IMR-90 (cell line): ENCODE measurements around the gene SORBS1. TPM values are rescaled to one million over a fixed set of nuclear protein-coding genes. Genes with fewer than 3 reads are reported as not detected.

Experiments used
- ATAC-seq: fragments of 200-7000 bp; cut with Tn5 transposase; 2 replicates; pipeline ENCODE4 v1.9.1; 2020; ENCODE audit warnings: low read depth, mild to moderate bottlenecking, moderate library complexity
- BruUV-seq: library from RNA; stranded (reverse); fragments of 400-500 nt; replicated peaks from 2 replicates; lab custom pipeline; 2021; lab: Mats Ljungman, UMichigan
- CTCF ChIA-PET: fragments of 300-600 bp; formaldehyde crosslinking; extraction: SDS; loops from one replicate; lab custom pipeline; 2021; ENCODE audit warnings: antibody characterized with exemption; lab: Yijun Ruan, JAX
- POLR2A ChIA-PET: fragments of 300-600 bp; sonication (Branson Sonifier 250); formaldehyde crosslinking; loops from one replicate; lab custom pipeline; 2022; ENCODE audit warnings: antibody characterized with exemption; ENCODE audit not compliant: unreplicated experiment; lab: Charles Lee
- DNase-seq: peaks from one replicate; pipeline ENCODE4 v3.0.0; 2013
- H2AFZ ChIP-seq: replicated peaks from 2 replicates; pipeline ENCODE3; 2013; ENCODE audit warnings: low read length, mild to moderate bottlenecking; ENCODE audit not compliant: poor library complexity
- H2AK5ac ChIP-seq: 2 replicates; pipeline ENCODE4 v1.6.1; 2013; ENCODE audit warnings: low read depth, low read length, inconsistent platforms
- H2AK9ac ChIP-seq: replicated peaks from 2 replicates; pipeline ENCODE3; 2013; ENCODE audit warnings: mild to moderate bottlenecking, low read depth, low read length, moderate library complexity; ENCODE audit not compliant: poor library complexity
- H2BK120ac ChIP-seq: 2 replicates; pipeline ENCODE4 v1.6.1; 2013; ENCODE audit warnings: low read depth, low read length, inconsistent platforms
- H2BK15ac ChIP-seq: 3 replicates; pipeline ENCODE4 v1.6.1; 2013; ENCODE audit warnings: low read depth, low read length, inconsistent platforms
- H2BK20ac ChIP-seq: 2 replicates; pipeline ENCODE4 v1.6.1; 2013; ENCODE audit warnings: low read depth, mild to moderate bottlenecking, inconsistent platforms, low read length, moderate library complexity
- H2BK5ac ChIP-seq: 2 replicates; pipeline ENCODE4 v1.6.1; 2013; ENCODE audit warnings: mild to moderate bottlenecking, low read depth, low read length, inconsistent platforms; ENCODE audit not compliant: poor library complexity, severe bottlenecking
- H3K14ac ChIP-seq: replicated peaks from 2 replicates; pipeline ENCODE4 v1.6.1; 2013; ENCODE audit warnings: low read depth, low read length, inconsistent platforms
- H3K18ac ChIP-seq: 2 replicates; pipeline ENCODE4 v1.6.1; 2013; ENCODE audit warnings: low read depth, low read length, control low read depth
- H3K23ac ChIP-seq: 2 replicates; pipeline ENCODE4 v1.6.1; 2013; ENCODE audit warnings: low read depth, low read length, inconsistent platforms
- H3K27ac ChIP-seq: 2 replicates; pipeline ENCODE4 v1.5.1; 2013; ENCODE audit warnings: mild to moderate bottlenecking, control low read depth, low read length; ENCODE audit not compliant: insufficient read depth
- H3K27me3 ChIP-seq: 2 replicates; pipeline ENCODE4 v1.6.1; 2013; ENCODE audit warnings: low read length; ENCODE audit not compliant: control insufficient read depth, insufficient read depth
- H3K36me3 ChIP-seq: 2 replicates; pipeline ENCODE4 v1.6.1; 2013; ENCODE audit warnings: low read length, mixed read lengths; ENCODE audit not compliant: control insufficient read depth, insufficient read depth
- H3K4ac ChIP-seq: 2 replicates; pipeline ENCODE4 v1.6.1; 2013; ENCODE audit warnings: low read depth, low read length, inconsistent platforms
- H3K4me1 ChIP-seq: 2 replicates; pipeline ENCODE4 v1.6.1; 2013; ENCODE audit warnings: low read length, mixed read lengths; ENCODE audit not compliant: control insufficient read depth, insufficient read depth
- H3K4me2 ChIP-seq: 2 replicates; pipeline ENCODE4 v1.6.1; 2013; ENCODE audit warnings: low read depth, mild to moderate bottlenecking, control low read depth, low read length, moderate library complexity
- H3K4me3 ChIP-seq: 2 replicates; pipeline ENCODE4 v1.5.1; 2013; ENCODE audit warnings: low read depth, mild to moderate bottlenecking, control low read depth, low read length, moderate library complexity; ENCODE audit not compliant: insufficient read depth
- H3K56ac ChIP-seq: 2 replicates; pipeline ENCODE4 v1.6.1; 2013; ENCODE audit warnings: low read length, inconsistent platforms; ENCODE audit not compliant: insufficient read depth; ENCODE audit errors: extremely low read depth
- H3K79me1 ChIP-seq, 2 experiments: 2 replicates each; pipeline ENCODE4 v1.6.1; 2013; ENCODE audit warnings: low read length in 2 of 2, inconsistent platforms in 1 of 2, low read depth in 1 of 2
- H3K9ac ChIP-seq: 2 replicates; pipeline ENCODE4 v1.6.1; 2013; ENCODE audit warnings: low read depth, low read length, control low read depth
- H3K9me1 ChIP-seq: 2 replicates; pipeline ENCODE4 v1.6.1; 2013; ENCODE audit warnings: low read length, inconsistent platforms; ENCODE audit not compliant: insufficient read depth
- H3K9me3 ChIP-seq: 2 replicates; pipeline ENCODE4 v1.6.1; 2013; ENCODE audit warnings: low read length; ENCODE audit not compliant: control insufficient read depth, insufficient read depth
- H4K20me1 ChIP-seq: 2 replicates; pipeline ENCODE4 v1.6.1; 2013; ENCODE audit warnings: low read length, inconsistent platforms; ENCODE audit not compliant: insufficient read depth
- H4K5ac ChIP-seq: 2 replicates; pipeline ENCODE4 v1.6.1; 2013; ENCODE audit warnings: mild to moderate bottlenecking, low read depth, low read length, control low read depth
- H4K8ac ChIP-seq, 2 experiments: 2 replicates each; pipeline ENCODE4 v1.6.1; 2013; ENCODE audit warnings: low read depth in 2 of 2, low read length in 2 of 2, control low read depth in 1 of 2, inconsistent platforms in 1 of 2
- H4K91ac ChIP-seq: 2 replicates; pipeline ENCODE4 v1.6.1; 2013; ENCODE audit warnings: low read depth, low read length, inconsistent platforms; ENCODE audit not compliant: insufficient read depth
- BHLHE40 ChIP-seq: fragments of 150-350 bp; IDR thresholded peaks from 2 replicates; pipeline ENCODE4 v1.6.1; 2016; ENCODE audit warnings: mild to moderate bottlenecking, low read depth, low read length
- CEBPB ChIP-seq: IDR thresholded peaks from 2 replicates; pipeline ENCODE4 v1.6.1; 2012; ENCODE audit warnings: low read depth, low read length, improper control_type of control experiment
- CHD1 ChIP-seq: IDR thresholded peaks from 2 replicates; pipeline ENCODE4 v1.6.1; 2012; ENCODE audit warnings: low read depth, low read length, improper control_type of control experiment
- CTCF ChIP-seq: conservative IDR thresholded peaks from 2 replicates; pipeline ENCODE4 v1.5.1; 2012; ENCODE audit warnings: mild to moderate bottlenecking, low read depth, low read length, improper control_type of control experiment
- FOS ChIP-seq: fragments of 150-350 bp; IDR thresholded peaks from 2 replicates; pipeline ENCODE4 v1.6.1; 2016; ENCODE audit warnings: low read depth, low read length
- MAFK ChIP-seq: IDR thresholded peaks from 2 replicates; pipeline ENCODE4 v1.6.1; 2012; ENCODE audit warnings: low read depth, low read length, improper control_type of control experiment
- MAZ ChIP-seq: IDR thresholded peaks from 2 replicates; pipeline ENCODE4 v1.6.1; 2012; ENCODE audit warnings: low read depth, mild to moderate bottlenecking, low read length, improper control_type of control experiment, moderate library complexity, borderline replicate concordance
- MXI1 ChIP-seq: IDR thresholded peaks from 2 replicates; pipeline ENCODE4 v1.6.1; 2012; ENCODE audit warnings: low read depth, mild to moderate bottlenecking, low read length, moderate library complexity, borderline replicate concordance
- NFE2L2 ChIP-seq: fragments of 150-350 bp; IDR thresholded peaks from 2 replicates; pipeline ENCODE4 v1.6.1; 2016; ENCODE audit warnings: low read depth, mild to moderate bottlenecking, low read length
- POLR2A ChIP-seq: IDR thresholded peaks from 2 replicates; pipeline ENCODE4 v1.6.1; 2012; ENCODE audit warnings: mild to moderate bottlenecking, low read depth, low read length
- RAD21 ChIP-seq: IDR thresholded peaks from 2 replicates; pipeline ENCODE4 v1.6.1; 2012; ENCODE audit warnings: low read length, improper control_type of control experiment
- SMC3 ChIP-seq: fragments of 150-350 bp; IDR thresholded peaks from 2 replicates; pipeline ENCODE4 v1.6.1; 2016; ENCODE audit warnings: low read depth, mild to moderate bottlenecking, antibody characterized with exemption, low read length, moderate library complexity
- USF2 ChIP-seq: fragments of 150-350 bp; IDR thresholded peaks from 2 replicates; pipeline ENCODE4 v1.6.1; 2017; ENCODE audit warnings: mild to moderate bottlenecking, antibody characterized with exemption, low read length, low read depth
- WGBS, 2 experiments: methylation state at CpG; one replicate each; pipeline versions ENCODE4 v1.1.5 to v1.1.7; 2013; ENCODE audit warnings: missing lambda C conversion rate in 2 of 2; ENCODE audit not compliant: insufficient read length in 1 of 2; ENCODE audit errors: extremely low coverage in 2 of 2; 5-methylcytosine and 5-hydroxymethylcytosine counted together
- dilution Hi-C: fragments of 300-500 bp; cut with HindIII; formaldehyde crosslinking; loops from one replicate; pipeline ENCODE4 v1.14.3; 2018; ENCODE audit warnings: low sequenced_read_pairs; ENCODE audit not compliant: unreplicated experiment
- in situ Hi-C: fragments of 300-500 bp; cut with MboI; formaldehyde crosslinking; loops from 3 replicates; pipeline ENCODE4 v1.14.3; 2019; ENCODE audit warnings: low sequenced_read_pairs, inconsistent platforms, mixed read lengths
- intact Hi-C: fragments of 100-400 bp; cut with micrococcal nuclease; formaldehyde crosslinking; loops from 2 replicates; pipeline ENCODE4 v1.10.0; 2022
- polyA plus RNA-seq, 3 experiments: library from polyadenylated mRNA; depleted of rRNA; stranded (reverse); fragments of >200 nt; gene quantifications; 2 replicates each; pipeline ENCODE4 v1.2.3, GENCODE V29; 2012; ENCODE audit warnings: low replicate concordance in 1 of 3
- total RNA-seq: library from RNA; depleted of rRNA; stranded (reverse); fragments of >200 nt; gene quantifications from 2 replicates; pipeline ENCODE4 v1.2.3, GENCODE V29; 2012

Gene SORBS1
- total and polyA plus RNA-seq, 2 of the 4 experiments (the other 2 are of a cell fraction) = 0.18 to 0.32 TPM

- dilution Hi-C loops (no loop called here), in situ Hi-C loops (loop anchor here (5.0 to 25.0 kb wide), 3 partner anchors 122 to 752 kb away; no protein-coding TSS in a partner anchor), intact Hi-C loops (loop anchor here (5.0 to 10.0 kb wide), 2 partner anchors 87 to 730 kb away; no protein-coding TSS in a partner anchor)
- Histone ChIP-seq H3K23ac (no peak overlapping the region), H2AFZ (no peak overlapping the region), H2BK120ac (no peak overlapping the region), H4K91ac (no peak overlapping the region), H3K56ac (no peak overlapping the region), H3K9me1 (no peaks in the 10 kb centered on the region), H4K8ac (no peak overlapping the region), H2BK15ac (no peak overlapping the region), H3K4me2 (no peak overlapping the region), H4K20me1 (no peaks in the 10 kb centered on the region), H2AK9ac (no peak overlapping the region), H3K4ac (no peak overlapping the region), H3K27me3 (peaks cover 12% of the 10 kb centered on the region), H2AK5ac (no peak overlapping the region), H2BK5ac (no peak overlapping the region), H3K79me1 (no peaks in the 10 kb centered on the region), H3K14ac (no peak overlapping the region), H4K5ac (no peak overlapping the region), H3K18ac (no peak overlapping the region), H3K36me3 (no peaks in the 10 kb centered on the region), H3K4me1 (no peaks in the 10 kb centered on the region), H3K9ac (no peak overlapping the region), H3K4me3 (no peak overlapping the region), H3K9me3 (no peaks in the 10 kb centered on the region), H2BK20ac (no peak overlapping the region), H3K27ac (no peak overlapping the region)
- DNase-seq (no peak), ATAC-seq (no peak)
- 80% methylated on average over 1 of the region's 6 CpGs; no CpG with 5 or more reads in 1 of the 2 experiments for WGBS, 2 experiments
- ChIA-PET CTCF (interaction anchor here (3.0 to 5.2 kb wide), 3 partner anchors 9 to 162 kb away, joined by 12 to 25 read pairs (median 18); no protein-coding TSS in a partner anchor), POLR2A (no interaction called here)
- TF ChIP-seq CHD1 (no peak), MXI1 (no peak), MAFK (no peak), SMC3 (no peak), FOS (no peak), USF2 (no peak), NFE2L2 (no peak), CTCF (no peak), RAD21 (no peak), MAZ (no peak), CEBPB (no peak), POLR2A (no peak), BHLHE40 (no peak)
- no TSS peak for BruUV-seq
Observed at GRCh38 chr10:95364342-95364741, 196.8 kb downstream of the SORBS1 start.
